Stimulated activated CD8-positive, alpha-beta memory T cell treated with anti-CD3 and anti-CD28 coated beads, Interleukin-4, amount 100 ng/mL, for 1 hour (primary cell): ENCODE results near the gene MADCAM1.
"Not testable (repeated sequence)": the region's sequence is repeated elsewhere in the genome, so short reads cannot be mapped to it uniquely, and the experiment has no call there.

Source experiments
- DNase-seq, 2 donors: peaks; one replicate each; pipeline ENCODE4 v3.0.0-alpha.2; 2020; ENCODE audit warnings: low read depth in 2 of 2, low spot score in 1 of 2

The MADCAM1 gene

DNA sequence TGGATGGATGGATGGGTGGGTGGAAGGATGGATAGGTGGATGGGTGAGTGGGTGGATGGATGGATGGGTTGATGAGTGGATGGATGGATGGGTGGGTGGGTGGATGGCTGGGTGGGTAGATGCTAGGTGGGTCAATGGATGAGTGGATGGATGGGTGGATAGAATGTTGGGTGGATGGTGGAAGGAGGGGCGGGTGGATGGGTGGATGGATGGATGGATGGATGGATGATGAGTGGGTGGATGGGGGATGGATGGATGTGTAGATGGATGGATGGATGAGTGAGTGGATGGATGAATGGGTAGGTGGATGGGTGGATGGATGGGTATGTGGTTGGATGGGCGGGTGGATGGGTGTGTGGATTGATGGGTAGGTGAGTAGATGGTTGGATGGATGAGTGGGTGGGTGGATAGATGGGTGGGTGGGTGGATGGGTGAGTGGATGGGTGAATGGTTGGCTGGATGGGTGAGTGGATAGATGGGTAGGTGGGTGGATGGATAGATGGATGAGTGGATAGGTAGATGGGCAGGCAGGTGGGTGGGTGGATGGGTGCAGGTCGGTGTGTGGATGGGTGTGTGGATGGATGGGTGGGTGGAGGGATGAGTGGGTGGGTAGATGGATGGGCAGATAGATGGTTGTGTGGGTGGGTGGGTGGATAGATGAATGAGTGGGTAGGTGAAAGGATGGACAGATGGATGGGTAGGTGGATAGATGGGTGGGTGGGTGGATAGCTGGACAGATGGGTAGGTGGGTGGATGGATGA is 31.1 kb upstream of the MADCAM1 start:
- no peak for DNase-seq

- DNase-seq: no peak
Measured at GRCh38 chr19:467554-467953, 28.7 kb upstream of the MADCAM1 start.

- DNase-seq: no peak
Measured at GRCh38 chr19:468587-469256, 27.6 kb upstream of the MADCAM1 start.

- no peak for DNase-seq
Measured at GRCh38 chr19:469833-470232, 26.5 kb upstream of the MADCAM1 start.

- no peak for DNase-seq
Measured at GRCh38 chr19:470701-471100, 25.6 kb upstream of the MADCAM1 start.

DNA sequence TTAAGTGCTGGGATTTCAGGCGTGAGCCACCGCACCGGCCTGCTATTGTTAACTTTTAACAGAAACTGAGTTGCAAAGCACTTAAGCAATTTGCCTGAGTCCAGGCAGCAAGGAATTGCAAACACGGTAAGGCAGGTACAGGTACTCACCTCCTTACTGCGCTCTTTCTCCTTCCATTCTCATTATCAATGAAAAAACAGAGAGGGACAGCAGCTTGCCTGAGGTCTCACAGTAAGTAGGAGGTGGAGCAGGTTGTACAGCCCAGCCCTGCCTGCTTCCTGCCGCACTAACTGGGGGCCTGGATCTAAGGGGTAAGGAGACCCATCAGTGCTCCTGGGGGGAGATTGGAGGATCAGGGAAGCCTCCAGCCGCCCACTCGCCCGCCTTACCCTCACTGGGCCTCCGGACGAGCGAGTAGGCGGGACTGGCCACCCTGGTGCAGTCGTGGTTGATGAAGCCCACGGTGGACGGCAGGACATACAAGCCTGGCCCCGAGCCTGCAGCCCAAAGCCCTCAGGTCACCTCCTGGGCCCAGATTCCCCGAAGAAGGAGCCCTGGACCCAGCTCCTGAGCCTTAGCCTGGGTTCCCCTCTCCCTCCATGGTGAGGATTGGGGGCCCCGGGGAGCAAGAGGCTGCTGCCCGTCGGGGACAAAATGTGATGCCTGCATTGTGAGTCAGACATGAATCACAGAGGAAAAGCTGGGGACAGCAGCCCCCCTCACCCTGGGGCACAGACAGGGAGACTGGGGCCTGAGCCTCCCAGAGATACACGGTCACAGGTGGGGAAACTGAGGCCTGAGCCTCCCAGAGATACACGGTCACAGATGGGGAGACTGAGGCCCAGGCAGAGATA is 24.1 kb upstream of the MADCAM1 start:
- DNase-seq: no peak

GRCh38 chr19:474126-475078 is 21.9 kb upstream of the MADCAM1 start:
- DNase-seq: no peak

DNA sequence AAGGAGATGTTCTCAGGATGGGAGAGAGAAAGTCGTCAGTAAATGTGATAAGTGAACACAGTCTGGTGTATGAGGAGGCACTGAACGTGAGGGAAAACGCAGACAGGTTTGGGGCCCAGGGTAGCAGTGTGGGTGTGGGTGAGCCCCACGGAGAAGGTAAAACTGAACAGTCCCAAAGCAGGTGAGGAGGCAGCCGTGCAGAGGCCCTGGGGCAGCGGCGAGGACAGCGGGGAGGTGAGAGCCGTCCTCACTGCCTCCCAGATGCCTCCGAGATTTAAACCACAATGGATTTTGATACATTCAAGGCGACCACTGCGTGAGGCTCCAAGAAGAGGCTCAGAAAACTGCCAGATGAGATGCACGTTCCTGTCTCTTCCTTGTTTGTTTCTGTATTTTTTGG is 20.9 kb upstream of the MADCAM1 start:
- no peak for DNase-seq

- no peak for DNase-seq
Measured at GRCh38 chr19:478236-478903, 17.9 kb upstream of the MADCAM1 start.

- no peak for DNase-seq
Measured at GRCh38 chr19:478976-479375, 17.3 kb upstream of the MADCAM1 start.

- DNase-seq: no peak
Measured at GRCh38 chr19:480016-480855, 16.1 kb upstream of the MADCAM1 start.

DNA sequence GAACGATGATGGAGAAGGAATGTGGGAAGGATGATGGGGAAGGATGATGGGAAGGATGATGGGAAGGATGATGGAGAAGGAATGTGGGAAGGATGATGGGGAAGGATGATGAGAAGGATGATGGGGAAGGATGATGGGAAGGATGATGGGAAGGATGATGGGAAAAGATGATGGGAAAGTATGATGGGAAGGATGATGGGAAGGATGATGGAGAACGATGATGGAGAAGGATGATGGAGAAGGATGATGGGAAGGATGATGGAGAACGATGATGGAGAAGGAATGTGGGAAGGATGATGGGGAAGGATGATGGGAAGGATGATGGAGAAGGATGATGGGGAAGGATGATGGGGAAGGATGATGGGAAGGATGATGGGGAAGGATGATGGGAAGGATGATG is 15.2 kb upstream of the MADCAM1 start:
- not testable (repeated sequence) for DNase-seq

DNA sequence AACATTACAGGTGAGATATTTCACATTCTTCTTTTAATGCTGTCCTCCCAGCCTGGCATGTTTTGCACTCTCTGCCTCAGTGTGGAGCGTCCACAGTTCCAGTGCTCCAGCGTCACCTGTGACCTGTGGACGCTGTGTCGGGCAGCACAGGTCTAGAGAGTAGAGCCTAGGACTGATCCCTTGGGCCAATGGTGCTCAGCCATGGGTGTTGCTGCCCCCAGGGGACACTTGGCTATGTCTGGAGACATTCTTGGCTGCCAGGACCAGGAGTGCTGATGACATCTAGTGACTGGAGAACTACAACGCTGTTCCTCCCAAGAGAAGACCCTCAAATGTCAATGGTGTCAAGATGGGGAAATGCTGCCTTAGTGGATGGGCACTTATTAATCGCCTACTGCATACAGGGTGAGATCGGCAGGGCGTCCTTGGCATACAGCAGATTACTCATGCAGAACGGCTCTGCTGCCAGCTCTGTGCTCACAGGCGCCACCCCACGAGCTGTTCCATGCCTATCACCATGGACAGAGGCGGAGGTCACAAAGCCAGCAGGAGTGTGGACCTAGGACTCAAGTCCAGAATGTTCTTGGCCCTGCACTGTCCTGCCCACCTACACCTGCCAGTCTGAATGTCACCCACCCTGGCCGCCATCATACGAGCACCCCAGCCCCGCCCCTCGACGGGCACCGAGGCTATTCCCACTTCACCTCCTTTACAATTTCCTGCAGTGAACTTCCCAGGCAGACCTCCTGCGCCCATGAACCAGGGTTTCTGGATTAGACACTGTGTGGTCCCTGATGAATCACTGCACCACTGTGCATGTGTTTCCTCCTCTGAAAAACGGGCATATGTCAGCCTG is 13.9 kb upstream of the MADCAM1 start:
- no peak for DNase-seq

GRCh38 chr19:483332-484072 is 12.8 kb upstream of the MADCAM1 start:
- no peak for DNase-seq

DNA sequence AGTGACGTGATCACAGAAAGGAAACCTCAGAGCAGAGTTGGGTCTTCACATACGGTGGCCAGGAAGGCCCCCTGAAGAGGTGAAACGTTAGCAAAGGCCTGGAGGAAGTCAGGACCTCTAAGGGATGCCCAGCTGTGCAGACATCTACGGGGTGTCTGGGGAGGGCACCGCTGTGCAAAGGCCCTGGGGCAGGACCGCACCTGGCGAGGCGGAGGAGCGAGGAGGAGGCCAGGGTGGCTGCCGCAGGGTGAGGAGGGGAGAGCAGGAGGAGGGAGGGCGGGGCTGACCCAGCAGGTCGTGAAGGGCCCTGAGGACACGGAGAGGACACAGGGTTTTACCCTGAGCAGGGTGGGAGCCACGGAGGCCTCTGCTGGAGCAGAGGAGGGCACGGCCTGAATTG is 11.8 kb upstream of the MADCAM1 start:
- DNase-seq: no peak

GRCh38 chr19:485077-485476 is 11.2 kb upstream of the MADCAM1 start:
- DNase-seq: no peak

DNA sequence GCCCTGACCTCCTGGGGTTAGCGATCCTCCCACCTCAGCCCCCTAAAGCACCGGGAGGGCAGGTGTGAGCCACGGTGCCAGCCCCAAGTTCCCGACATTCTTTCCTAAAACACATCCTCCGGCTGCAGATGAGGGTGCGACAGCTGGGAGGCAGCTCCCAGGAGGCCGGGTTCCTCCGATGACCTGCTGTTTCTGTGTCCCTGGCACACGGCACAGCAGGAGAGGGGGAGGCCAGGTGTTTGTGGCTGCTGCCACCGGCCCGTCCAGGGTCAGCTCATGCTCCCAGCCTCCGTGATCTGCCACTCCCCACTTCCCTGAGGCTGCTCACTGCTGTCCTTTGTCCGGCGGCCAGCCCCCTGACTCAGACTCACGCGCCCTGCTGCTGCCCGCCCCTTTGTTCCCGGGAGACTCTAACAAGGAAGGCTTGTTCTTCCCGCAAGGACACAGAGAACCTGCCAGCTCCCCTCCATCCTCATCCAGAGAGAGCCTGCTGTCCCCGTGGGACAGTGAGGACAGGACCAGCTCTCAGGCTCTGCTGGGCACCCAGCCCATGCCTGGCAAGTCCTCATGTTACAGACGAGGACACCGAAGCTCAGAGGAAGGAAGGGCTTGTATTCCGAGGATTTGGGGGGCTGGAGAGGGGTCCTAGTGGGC is 10.6 kb upstream of the MADCAM1 start:
- no peak for DNase-seq
